CD4-positive, alpha-beta T cell treated with Interleukin-21 for 1 hour (primary cell): ENCODE data around the gene ZPR1.

Experiments used
- DNase-seq: peaks from one replicate; pipeline ENCODE4 v3.0.0-alpha.2; 2020

The ZPR1 gene

GRCh38 chr11:116742104-116742503, 45.7 kb downstream of the ZPR1 start:
- DNase-seq, result no peak

GRCh38 chr11:116740741-116741140, 47.1 kb downstream of the ZPR1 start:
- no peak for DNase-seq

- DNase-seq, result no peak
Measured at GRCh38 chr11:116738975-116739374, 48.8 kb downstream of the ZPR1 start.

GRCh38 chr11:116736763-116737162, 51.1 kb downstream of the ZPR1 start:
- DNase-seq, result no peak

GRCh38 chr11:116733969-116734508, 53.8 kb downstream of the ZPR1 start:
- DNase-seq, result no peak

GRCh38 chr11:116733043-116733755, 54.6 kb downstream of the ZPR1 start:
- DNase-seq, result no peak

- DNase-seq, result peak; percentile 55
Measured at GRCh38 chr11:116732271-116733042, 55.4 kb downstream of the ZPR1 start.

GRCh38 chr11:116731821-116732220, 56.0 kb downstream of the ZPR1 start:
- no peak for DNase-seq

- no peak for DNase-seq
Measured at GRCh38 chr11:116731097-116731761, 56.6 kb downstream of the ZPR1 start.

- DNase-seq, result no peak
Measured at GRCh38 chr11:116730601-116731000, 57.2 kb downstream of the ZPR1 start.

- DNase-seq, result no peak
Measured at GRCh38 chr11:116730241-116730561, 57.6 kb downstream of the ZPR1 start.

GRCh38 chr11:116729501-116730240, 58.2 kb downstream of the ZPR1 start:
- no peak for DNase-seq

- DNase-seq, result no peak
Measured at GRCh38 chr11:116727990-116728389, 59.8 kb downstream of the ZPR1 start.

- DNase-seq, result no peak
Measured at GRCh38 chr11:116725434-116726221, 62.2 kb downstream of the ZPR1 start.

- no peak for DNase-seq
Measured at GRCh38 chr11:116724813-116725212, 63.0 kb downstream of the ZPR1 start.
